HepG2 (cell line): ENCODE results near the gene DOC2A. TPM values are rescaled to one million over a fixed set of nuclear protein-coding genes. Genes with fewer than 3 reads are reported as not detected.

Experiments used
- HNRNPUL1 ChIP-seq: fragments of 200-400 bp; formaldehyde crosslinking; IDR thresholded peaks from 2 replicates; pipeline ENCODE4 v1.6.1; 2017; ENCODE audit warnings: low read depth, mild to moderate bottlenecking, low read length, moderate library complexity
- KAT2B ChIP-seq: fragments of 150-350 bp; IDR thresholded peaks from 2 replicates; pipeline ENCODE4 v1.6.1; 2014; ENCODE audit warnings: low read depth, low read length, borderline replicate concordance
- NAIF1 ChIP-seq: sonication (generic); formaldehyde crosslinking; IDR thresholded peaks from 2 replicates; pipeline ENCODE4 v1.5.0; 2020; ENCODE audit warnings: mild to moderate bottlenecking, missing genetic modification reagents, borderline replicate concordance
- SALL2 ChIP-seq: sonication (generic); formaldehyde crosslinking; IDR thresholded peaks from 2 replicates; pipeline ENCODE4 v1.8.1; 2023; ENCODE audit warnings: mild to moderate bottlenecking, missing genetic modification reagents, inconsistent platforms
- WIZ ChIP-seq: sonication (generic); formaldehyde crosslinking; IDR thresholded peaks from 2 replicates; pipeline ENCODE4 v1.5.1; 2020; ENCODE audit warnings: mild to moderate bottlenecking, missing genetic modification reagents
- ZC3H13 ChIP-seq: sonication (generic); formaldehyde crosslinking; IDR thresholded peaks from 2 replicates; pipeline ENCODE4 v1.8.1; 2023; ENCODE audit warnings: mild to moderate bottlenecking, missing genetic modification reagents, moderate library complexity
- ZNF232 ChIP-seq: sonication (generic); formaldehyde crosslinking; IDR thresholded peaks from 2 replicates; pipeline ENCODE4 v1.4.0; 2020; ENCODE audit warnings: missing genetic modification reagents, borderline replicate concordance
- ZNF263 ChIP-seq: sonication (generic); formaldehyde crosslinking; IDR thresholded peaks from 2 replicates; pipeline ENCODE4 v1.4.0; 2020; ENCODE audit warnings: missing genetic modification reagents
- ZNF543 ChIP-seq: sonication (generic); formaldehyde crosslinking; IDR thresholded peaks from 2 replicates; pipeline ENCODE4 v1.4.0; 2020; ENCODE audit warnings: mild to moderate bottlenecking, missing genetic modification reagents
- ZNF75D ChIP-seq: sonication (generic); formaldehyde crosslinking; IDR thresholded peaks from 2 replicates; pipeline ENCODE4 v1.8.1; 2023; ENCODE audit warnings: missing genetic modification reagents, mild to moderate bottlenecking, borderline replicate concordance
- polyA plus RNA-seq, 8 experiments: library from polyadenylated mRNA; depleted of rRNA in 3 of 8; stranded (reverse) in 7 of 8; unstranded in 1 of 8; fragments of >200 nt; fragmentation: Illumina TruSeq in 4 of 8; extraction: Trizol in 4 of 8; gene quantifications; 2 replicates each; pipeline versions ENCODE4 v1.2.1 to v1.2.3, GENCODE V29; 2011 to 2016; ENCODE audit warnings: low read depth in 4 of 8, missing spikeins in 1 of 8, mixed read lengths in 1 of 8; ENCODE audit not compliant: insufficient read depth in 1 of 8
- total RNA-seq, 5 experiments: library from RNA; depleted of rRNA; stranded (reverse); fragments of >200 nt; fragmentation: Illumina TruSeq; extraction: Trizol; gene quantifications; 2 replicates each; pipeline ENCODE4 v1.2.3, GENCODE V29; 2016; ENCODE audit warnings: low read depth in 1 of 5
- TF ChIP-seq, protein P1 (sequence below): sonication (generic); formaldehyde crosslinking; IDR thresholded peaks from 2 replicates; pipeline ENCODE4 v1.4.0; 2020; ENCODE audit warnings: missing genetic modification reagents, borderline replicate concordance
- TF ChIP-seq, protein P2 (sequence below): sonication (generic); formaldehyde crosslinking; IDR thresholded peaks from 2 replicates; pipeline ENCODE4 v1.5.0; 2020; ENCODE audit warnings: missing genetic modification reagents
- TF ChIP-seq, protein P3 (sequence below): IDR thresholded peaks from 2 replicates; pipeline ENCODE4 v1.6.1; 2016
- TF ChIP-seq, protein P4 (sequence below): sonication (generic); formaldehyde crosslinking; IDR thresholded peaks from 2 replicates; pipeline ENCODE4 v1.5.1; 2020; ENCODE audit warnings: missing genetic modification reagents, mild to moderate bottlenecking, borderline replicate concordance
- TF ChIP-seq, protein P5 (sequence below): sonication (generic); formaldehyde crosslinking; IDR thresholded peaks from 2 replicates; pipeline ENCODE4 v1.5.0; 2020; ENCODE audit warnings: missing genetic modification reagents, mild to moderate bottlenecking, borderline replicate concordance

DOC2A gene
- total and polyA plus RNA-seq, 2 of the 13 experiments (the other 11 are each of a cell fraction or from before 2014, with no cell fraction given), result 0.15 to 0.55 TPM

DNA sequence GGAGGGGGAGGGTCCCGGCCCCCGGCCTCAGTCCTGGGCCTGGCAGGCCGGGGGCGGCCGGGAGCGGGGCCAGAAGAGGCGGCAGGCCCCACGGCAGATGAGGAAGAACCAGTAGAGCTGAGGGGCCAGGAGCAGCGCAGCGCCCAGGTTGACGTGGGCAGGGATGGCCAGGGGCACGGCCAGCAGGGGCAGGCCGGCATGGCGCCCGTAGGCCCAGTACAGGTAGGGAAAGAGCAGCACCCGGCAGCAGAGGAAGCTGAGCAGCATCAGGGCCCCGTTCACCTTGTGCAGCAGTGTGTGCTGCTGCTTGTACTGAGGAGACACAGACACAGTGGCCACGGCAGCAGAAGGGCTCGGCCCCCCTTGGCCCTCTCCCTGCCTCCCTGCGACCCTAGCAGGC lies 14.3 kb upstream of the DOC2A start (continued):
- TF ChIP-seq, protein P1, sequence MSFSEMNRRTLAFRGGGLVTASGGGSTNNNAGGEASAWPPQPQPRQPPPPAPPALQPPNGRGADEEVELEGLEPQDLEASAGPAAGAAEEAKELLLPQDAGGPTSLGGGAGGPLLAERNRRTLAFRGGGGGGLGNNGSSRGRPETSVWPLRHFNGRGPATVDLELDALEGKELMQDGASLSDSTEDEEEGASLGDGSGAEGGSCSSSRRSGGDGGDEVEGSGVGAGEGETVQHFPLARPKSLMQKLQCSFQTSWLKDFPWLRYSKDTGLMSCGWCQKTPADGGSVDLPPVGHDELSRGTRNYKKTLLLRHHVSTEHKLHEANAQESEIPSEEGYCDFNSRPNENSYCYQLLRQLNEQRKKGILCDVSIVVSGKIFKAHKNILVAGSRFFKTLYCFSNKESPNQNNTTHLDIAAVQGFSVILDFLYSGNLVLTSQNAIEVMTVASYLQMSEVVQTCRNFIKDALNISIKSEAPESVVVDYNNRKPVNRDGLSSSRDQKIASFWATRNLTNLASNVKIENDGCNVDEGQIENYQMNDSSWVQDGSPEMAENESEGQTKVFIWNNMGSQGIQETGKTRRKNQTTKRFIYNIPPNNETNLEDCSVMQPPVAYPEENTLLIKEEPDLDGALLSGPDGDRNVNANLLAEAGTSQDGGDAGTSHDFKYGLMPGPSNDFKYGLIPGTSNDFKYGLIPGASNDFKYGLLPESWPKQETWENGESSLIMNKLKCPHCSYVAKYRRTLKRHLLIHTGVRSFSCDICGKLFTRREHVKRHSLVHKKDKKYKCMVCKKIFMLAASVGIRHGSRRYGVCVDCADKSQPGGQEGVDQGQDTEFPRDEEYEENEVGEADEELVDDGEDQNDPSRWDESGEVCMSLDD, result no peak
- no peak for TF ChIP-seq ZNF75D (CRISPR knock-in tag)
- TF ChIP-seq, protein P2, sequence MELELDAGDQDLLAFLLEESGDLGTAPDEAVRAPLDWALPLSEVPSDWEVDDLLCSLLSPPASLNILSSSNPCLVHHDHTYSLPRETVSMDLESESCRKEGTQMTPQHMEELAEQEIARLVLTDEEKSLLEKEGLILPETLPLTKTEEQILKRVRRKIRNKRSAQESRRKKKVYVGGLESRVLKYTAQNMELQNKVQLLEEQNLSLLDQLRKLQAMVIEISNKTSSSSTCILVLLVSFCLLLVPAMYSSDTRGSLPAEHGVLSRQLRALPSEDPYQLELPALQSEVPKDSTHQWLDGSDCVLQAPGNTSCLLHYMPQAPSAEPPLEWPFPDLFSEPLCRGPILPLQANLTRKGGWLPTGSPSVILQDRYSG (CRISPR knock-in tag), result no peak
- TF ChIP-seq ZC3H13, result no peak
- no peak for TF ChIP-seq HNRNPUL1
- TF ChIP-seq ZNF543 (CRISPR knock-in tag), result no peak
- TF ChIP-seq KAT2B, result no peak
- TF ChIP-seq WIZ (CRISPR knock-in tag), result no peak
- no peak for TF ChIP-seq ZNF263 (CRISPR knock-in tag)
- no peak for TF ChIP-seq ZNF232 (CRISPR knock-in tag)
- TF ChIP-seq, protein P3, sequence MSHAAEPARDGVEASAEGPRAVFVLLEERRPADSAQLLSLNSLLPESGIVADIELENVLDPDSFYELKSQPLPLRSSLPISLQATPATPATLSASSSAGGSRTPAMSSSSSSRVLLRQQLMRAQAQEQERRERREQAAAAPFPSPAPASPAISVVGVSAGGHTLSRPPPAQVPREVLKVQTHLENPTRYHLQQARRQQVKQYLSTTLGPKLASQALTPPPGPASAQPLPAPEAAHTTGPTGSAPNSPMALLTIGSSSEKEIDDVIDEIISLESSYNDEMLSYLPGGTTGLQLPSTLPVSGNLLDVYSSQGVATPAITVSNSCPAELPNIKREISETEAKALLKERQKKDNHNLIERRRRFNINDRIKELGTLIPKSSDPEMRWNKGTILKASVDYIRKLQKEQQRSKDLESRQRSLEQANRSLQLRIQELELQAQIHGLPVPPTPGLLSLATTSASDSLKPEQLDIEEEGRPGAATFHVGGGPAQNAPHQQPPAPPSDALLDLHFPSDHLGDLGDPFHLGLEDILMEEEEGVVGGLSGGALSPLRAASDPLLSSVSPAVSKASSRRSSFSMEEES (CRISPR knock-in tag), result no peak
- no peak for TF ChIP-seq SALL2 (CRISPR knock-in tag)
- TF ChIP-seq, protein P4, sequence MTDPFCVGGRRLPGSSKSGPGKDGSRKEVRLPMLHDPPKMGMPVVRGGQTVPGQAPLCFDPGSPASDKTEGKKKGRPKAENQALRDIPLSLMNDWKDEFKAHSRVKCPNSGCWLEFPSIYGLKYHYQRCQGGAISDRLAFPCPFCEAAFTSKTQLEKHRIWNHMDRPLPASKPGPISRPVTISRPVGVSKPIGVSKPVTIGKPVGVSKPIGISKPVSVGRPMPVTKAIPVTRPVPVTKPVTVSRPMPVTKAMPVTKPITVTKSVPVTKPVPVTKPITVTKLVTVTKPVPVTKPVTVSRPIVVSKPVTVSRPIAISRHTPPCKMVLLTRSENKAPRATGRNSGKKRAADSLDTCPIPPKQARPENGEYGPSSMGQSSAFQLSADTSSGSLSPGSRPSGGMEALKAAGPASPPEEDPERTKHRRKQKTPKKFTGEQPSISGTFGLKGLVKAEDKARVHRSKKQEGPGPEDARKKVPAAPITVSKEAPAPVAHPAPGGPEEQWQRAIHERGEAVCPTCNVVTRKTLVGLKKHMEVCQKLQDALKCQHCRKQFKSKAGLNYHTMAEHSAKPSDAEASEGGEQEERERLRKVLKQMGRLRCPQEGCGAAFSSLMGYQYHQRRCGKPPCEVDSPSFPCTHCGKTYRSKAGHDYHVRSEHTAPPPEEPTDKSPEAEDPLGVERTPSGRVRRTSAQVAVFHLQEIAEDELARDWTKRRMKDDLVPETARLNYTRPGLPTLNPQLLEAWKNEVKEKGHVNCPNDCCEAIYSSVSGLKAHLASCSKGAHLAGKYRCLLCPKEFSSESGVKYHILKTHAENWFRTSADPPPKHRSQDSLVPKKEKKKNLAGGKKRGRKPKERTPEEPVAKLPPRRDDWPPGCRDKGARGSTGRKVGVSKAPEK (CRISPR knock-in tag), result no peak
- TF ChIP-seq NAIF1 (CRISPR knock-in tag), result no peak
- TF ChIP-seq, protein P5, sequence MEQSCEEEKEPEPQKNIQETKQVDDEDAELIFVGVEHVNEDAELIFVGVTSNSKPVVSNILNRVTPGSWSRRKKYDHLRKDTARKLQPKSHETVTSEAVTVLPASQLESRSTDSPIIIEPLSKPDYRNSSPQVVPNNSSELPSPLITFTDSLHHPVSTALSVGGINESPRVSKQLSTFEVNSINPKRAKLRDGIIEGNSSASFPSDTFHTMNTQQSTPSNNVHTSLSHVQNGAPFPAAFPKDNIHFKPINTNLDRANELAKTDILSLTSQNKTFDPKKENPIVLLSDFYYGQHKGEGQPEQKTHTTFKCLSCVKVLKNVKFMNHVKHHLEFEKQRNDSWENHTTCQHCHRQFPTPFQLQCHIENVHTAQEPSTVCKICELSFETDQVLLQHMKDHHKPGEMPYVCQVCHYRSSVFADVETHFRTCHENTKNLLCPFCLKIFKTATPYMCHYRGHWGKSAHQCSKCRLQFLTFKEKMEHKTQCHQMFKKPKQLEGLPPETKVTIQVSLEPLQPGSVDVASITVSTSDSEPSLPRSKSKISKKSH (CRISPR knock-in tag), result no peak
